ENCODE measurements around the gene ATP13A3.

Gene ATP13A3

GRCh38 chr3:194475978-194476377, 10.8 kb downstream of the ATP13A3 start:
- DNase-seq (ENCODE audit: low read depth in 2 of 2) = no peak

- no peak for DNase-seq (ENCODE audit: low read depth in 2 of 2)
Measured at GRCh38 chr3:194475138-194475932, 11.5 kb downstream of the ATP13A3 start.

- DNase-seq (ENCODE audit: low read depth in 2 of 2) = no peak
Measured at GRCh38 chr3:194474675-194475074, 12.1 kb downstream of the ATP13A3 start.

- DNase-seq (ENCODE audit: low read depth in 2 of 2) = no peak
Measured at GRCh38 chr3:194472290-194472920, 14.4 kb downstream of the ATP13A3 start.

- no peak for DNase-seq (ENCODE audit: low read depth in 2 of 2)
Measured at GRCh38 chr3:194471863-194472262, 14.9 kb downstream of the ATP13A3 start.

GRCh38 chr3:194470615-194471014, 16.2 kb downstream of the ATP13A3 start:
- DNase-seq (ENCODE audit: low read depth in 2 of 2) = no peak

- DNase-seq (ENCODE audit: low read depth in 2 of 2) = no peak
Measured at GRCh38 chr3:194469977-194470376, 16.8 kb downstream of the ATP13A3 start.

GRCh38 chr3:194468086-194468485, 18.7 kb downstream of the ATP13A3 start:
- DNase-seq (ENCODE audit: low read depth in 2 of 2) = no peak

- DNase-seq (ENCODE audit: low read depth in 2 of 2) = no peak
Measured at GRCh38 chr3:194466761-194467356, 19.9 kb downstream of the ATP13A3 start.

- DNase-seq (ENCODE audit: low read depth in 2 of 2) = no peak
Measured at GRCh38 chr3:194465920-194466570, 20.8 kb downstream of the ATP13A3 start.

GRCh38 chr3:194465246-194465645, 21.6 kb downstream of the ATP13A3 start:
- no peak for DNase-seq (ENCODE audit: low read depth in 2 of 2)

GRCh38 chr3:194464692-194465091, 22.1 kb downstream of the ATP13A3 start:
- DNase-seq (ENCODE audit: low read depth in 2 of 2) = no peak

- DNase-seq (ENCODE audit: low read depth in 2 of 2) = no peak
Measured at GRCh38 chr3:194462936-194463335, 23.9 kb downstream of the ATP13A3 start.

- no peak for DNase-seq (ENCODE audit: low read depth in 2 of 2)
Measured at GRCh38 chr3:194460566-194460965, 26.2 kb downstream of the ATP13A3 start.

GRCh38 chr3:194458131-194458530, 28.7 kb downstream of the ATP13A3 start:
- no peak for DNase-seq (ENCODE audit: low read depth in 2 of 2)

- no peak for DNase-seq (ENCODE audit: low read depth in 2 of 2)
Measured at GRCh38 chr3:194455481-194455880, 31.3 kb downstream of the ATP13A3 start.

GRCh38 chr3:194450341-194450740, 36.5 kb downstream of the ATP13A3 start:
- no peak for DNase-seq (ENCODE audit: low read depth in 2 of 2)

- no peak for DNase-seq (ENCODE audit: low read depth in 2 of 2)
Measured at GRCh38 chr3:194449913-194450312, 36.9 kb downstream of the ATP13A3 start.

- DNase-seq (ENCODE audit: low read depth in 2 of 2) = no peak
Measured at GRCh38 chr3:194447657-194448056, 39.1 kb downstream of the ATP13A3 start.

GRCh38 chr3:194447161-194447560, 39.6 kb downstream of the ATP13A3 start:
- DNase-seq (ENCODE audit: low read depth in 2 of 2) = no peak

GRCh38 chr3:194446754-194447153, 40.0 kb downstream of the ATP13A3 start:
- DNase-seq (ENCODE audit: low read depth in 2 of 2) = no peak

- no peak for DNase-seq (ENCODE audit: low read depth in 2 of 2)
Measured at GRCh38 chr3:194446172-194446571, 40.6 kb downstream of the ATP13A3 start.
